Measurements from ENCODE around the gene RPAIN.

The RPAIN gene

GRCh38 chr17:5419959-5420653, at the start of gene RPAIN:
TSS of gene RPAIN (plus strand) at chr17:5420182. CDS start at chr17:5420211, 29 bp downstream.
- peak; percentile 90 for DNase-seq

DNA sequence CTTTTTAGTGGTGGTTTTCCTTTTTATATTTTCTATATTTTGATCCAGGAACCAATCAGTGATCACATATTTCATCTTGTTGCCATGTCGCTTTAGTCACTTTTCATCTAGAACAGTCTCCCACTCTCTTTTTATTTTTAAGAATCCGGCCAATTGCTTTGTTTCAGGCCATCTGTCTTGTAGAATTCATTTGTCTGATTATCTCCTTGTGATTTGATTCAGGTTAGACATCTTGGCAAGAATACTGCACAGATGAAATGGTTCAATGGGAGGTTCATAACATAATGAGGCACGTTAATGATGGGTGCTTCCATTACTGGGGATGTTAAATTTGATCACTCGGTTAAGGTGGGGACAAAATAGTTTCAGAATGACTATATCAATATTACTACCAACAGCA, 49.6 kb upstream of the RPAIN start:
- DNase-seq, result no peak

- DNase-seq, result no peak
Observed at GRCh38 chr17:5373112-5373511, 46.9 kb upstream of the RPAIN start.

DNA sequence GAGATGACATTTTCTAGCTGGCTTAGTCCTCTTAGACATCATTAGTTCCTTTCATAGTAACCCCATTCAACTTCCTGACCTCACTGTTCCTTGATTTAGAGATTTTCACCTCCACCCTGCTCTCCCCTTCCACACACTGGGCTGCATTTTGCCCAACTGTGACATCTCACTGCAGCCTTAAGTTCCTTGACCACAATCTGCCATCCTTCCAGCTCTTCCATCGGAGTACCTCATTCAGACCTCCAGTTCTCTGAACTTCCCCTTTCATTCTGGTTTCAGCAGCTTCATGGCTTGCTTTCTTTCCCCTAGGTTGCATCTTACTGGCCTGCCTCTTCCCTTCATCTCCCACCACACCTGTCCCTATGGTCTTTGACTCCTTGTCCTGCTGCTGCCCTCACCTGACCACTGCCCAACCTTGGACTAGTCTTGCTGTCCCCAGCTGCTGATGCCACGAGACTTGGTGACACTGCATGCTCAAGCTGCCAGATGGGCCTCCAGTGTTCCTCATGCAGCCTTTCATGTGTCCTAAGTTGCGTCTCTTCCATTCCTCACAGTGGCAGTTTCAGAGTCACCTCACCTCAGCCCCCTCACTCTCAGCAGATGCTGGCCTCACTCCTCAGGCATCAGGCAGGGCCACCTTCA, 41.3 kb upstream of the RPAIN start:
- no peak for DNase-seq

- DNase-seq, result no peak
Observed at GRCh38 chr17:5379351-5380107, 40.5 kb upstream of the RPAIN start.

- no peak for DNase-seq
Observed at GRCh38 chr17:5380491-5381135, 39.4 kb upstream of the RPAIN start.

- no peak for DNase-seq
Observed at GRCh38 chr17:5381542-5381941, 38.4 kb upstream of the RPAIN start.

DNA sequence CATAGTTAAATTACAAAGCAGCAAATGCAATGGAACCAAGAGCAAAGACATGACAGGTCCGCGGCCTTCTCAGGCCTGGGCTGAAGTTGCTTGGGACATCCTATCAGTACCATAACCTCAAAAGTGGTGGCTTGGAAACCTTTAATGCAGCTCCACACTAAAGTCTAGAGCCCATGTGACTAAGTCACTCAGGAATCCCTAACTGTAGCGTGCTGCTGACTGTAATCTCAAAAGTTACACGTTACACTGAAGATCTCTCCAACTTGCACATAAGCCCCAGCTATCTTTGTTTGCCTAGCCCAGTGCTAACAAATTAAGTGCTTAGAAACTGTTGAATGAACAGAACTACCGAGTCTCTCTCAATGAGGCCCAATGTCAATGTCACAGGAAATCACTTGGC, 28.3 kb upstream of the RPAIN start:
- no peak for DNase-seq

DNA sequence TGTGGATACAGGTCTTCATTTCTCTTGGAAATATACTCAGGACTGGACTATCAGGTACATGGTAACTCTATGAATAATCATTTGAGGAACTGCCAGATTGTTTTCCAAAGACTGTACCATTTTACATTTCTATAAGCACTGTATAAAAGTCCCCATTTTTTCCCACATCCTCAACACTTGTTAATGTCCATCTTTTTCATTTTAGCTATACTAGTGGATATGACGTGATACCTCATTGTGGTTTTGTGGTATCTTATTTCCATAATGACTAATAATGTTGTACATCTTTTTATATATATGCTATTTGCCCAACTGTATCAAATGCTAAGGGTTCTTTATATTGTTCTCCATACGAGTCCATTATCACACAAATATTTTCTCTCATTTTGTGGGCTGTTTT, 23.4 kb upstream of the RPAIN start:
- DNase-seq, result no peak

DNA sequence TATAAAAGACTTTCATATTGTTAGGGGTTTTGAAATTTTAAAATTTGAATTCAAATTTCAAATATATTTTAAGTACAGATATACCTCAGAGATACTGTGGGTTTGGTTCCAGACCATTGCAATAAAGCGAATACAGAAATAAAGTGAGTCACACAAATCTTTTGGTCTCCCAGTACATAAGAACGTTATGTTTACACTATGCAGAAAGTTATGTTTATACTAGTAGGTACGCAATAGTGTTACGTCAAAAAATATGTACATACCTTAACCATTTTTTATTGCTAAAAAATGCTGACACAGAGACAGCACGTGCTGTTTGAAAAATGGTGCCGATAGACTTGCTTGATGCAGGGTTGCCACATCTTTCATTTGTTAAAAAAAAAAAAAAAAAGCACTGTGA, 20.2 kb upstream of the RPAIN start:
- DNase-seq, result no peak

DNA sequence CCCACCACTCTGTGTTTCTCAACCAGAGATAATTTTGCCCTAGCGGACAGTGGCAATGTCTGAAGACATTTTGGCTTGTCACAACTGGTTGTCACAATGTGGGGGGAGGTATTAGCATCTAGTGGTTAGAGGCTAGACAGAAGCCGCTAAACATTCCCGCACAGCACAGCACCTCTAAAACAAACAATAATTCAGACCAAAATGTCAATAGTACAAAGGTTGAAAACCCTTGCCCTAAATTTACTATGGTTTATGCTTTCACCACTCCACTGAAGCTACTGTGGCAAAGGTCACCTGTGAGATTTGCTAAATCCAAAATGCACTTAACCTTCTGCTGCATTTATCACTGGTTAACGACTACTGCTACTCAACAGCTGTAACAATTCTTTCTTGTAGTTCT, 14.6 kb upstream of the RPAIN start:
- DNase-seq, result no peak

DNA sequence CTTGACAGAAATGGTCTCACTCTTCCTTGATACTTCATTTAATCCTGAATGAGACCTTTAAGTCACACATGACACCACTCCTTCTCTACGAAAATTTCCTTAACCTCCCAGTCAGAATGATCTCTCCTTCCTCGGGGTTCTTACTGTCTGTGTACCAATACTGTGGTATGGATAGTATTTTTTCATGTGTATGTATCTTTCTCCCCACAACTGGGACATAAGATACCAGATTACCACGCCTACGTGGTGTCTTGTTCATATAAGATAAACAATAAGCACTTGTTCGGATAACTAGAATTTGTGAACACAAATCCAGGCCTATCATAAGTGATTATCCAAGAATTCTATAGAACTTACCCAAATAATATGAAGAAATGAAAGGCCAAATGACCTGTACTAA, 11.8 kb upstream of the RPAIN start:
- DNase-seq, result no peak

- DNase-seq, result no peak
Observed at GRCh38 chr17:5410594-5411272, 9.2 kb upstream of the RPAIN start.

DNA sequence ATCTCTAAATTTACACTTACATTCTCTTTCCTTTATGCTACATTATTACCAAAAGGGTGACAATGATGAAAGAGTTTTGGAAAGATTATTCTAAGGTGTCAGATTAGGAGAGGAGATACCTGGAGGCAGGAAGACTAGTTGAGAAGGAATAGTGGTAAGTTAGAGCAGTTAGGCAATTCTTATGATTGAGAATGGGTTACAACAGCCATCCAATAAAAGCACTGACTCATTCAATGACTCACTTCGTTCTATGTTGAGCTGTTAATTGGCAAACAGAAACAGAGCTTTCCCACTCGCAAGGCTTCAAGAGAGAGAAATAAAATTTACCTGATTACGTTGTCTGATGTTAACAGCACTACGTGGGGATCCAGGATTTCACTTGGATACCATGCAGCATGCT, 6.3 kb upstream of the RPAIN start:
- no peak for DNase-seq

- no peak for DNase-seq
Observed at GRCh38 chr17:5416901-5417300, 3.1 kb upstream of the RPAIN start.

DNA sequence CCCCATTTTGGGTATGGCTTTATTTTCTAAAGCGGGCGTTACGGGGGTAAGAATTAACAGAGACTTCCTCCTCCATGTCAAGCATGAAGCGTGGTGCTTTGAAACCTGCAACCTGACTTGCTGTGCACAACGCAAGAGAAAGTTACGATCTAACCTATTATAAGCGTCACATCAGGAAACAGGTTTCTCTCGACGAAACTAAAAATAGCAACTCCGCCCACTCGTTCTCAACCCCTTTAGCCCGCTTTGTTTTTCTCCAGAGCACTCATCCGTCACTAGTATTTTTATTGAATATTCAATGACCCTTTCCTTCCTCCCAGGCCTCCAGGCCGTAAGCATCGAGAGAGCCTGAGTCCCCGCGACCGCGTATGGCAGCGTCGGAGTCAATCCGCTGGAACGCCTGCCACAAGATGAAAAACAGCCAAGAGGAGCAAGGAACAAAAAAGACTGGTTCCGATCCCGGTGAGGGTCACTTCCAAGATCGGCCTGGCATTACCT, 1.1 kb upstream of the RPAIN start:
- DNase-seq, result no peak

- DNase-seq, result peak; percentile 95
Observed at GRCh38 chr17:5419356-5419958, 525 bp upstream of the RPAIN start, which contains the start of gene NUP88. TSS of gene NUP88 (minus strand) at chr17:5419662. CDS start at chr17:5419650, 12 bp downstream.

GRCh38 chr17:5422505-5422904, 2.5 kb downstream of the RPAIN start:
- DNase-seq, result no peak

DNA sequence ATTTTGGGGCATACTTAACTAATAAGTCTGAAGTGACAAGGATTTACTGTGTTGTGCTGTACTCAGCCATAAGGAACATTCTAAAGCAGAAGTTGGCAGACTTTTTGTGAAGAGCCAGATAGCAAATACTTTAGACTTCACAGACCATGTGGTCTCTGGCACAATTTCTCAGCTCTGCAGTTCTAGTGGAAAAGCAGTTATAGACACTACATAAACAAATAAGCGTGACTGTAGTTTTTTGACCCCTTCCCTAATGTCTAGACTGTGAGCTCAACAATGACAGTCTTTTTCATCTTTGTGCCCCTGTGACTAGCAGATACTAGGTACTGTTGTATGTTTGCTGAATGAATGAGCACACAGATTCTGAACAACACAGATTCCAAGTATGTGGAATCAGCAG, 4.9 kb downstream of the RPAIN start:
- no peak for DNase-seq

- DNase-seq, result no peak
Observed at GRCh38 chr17:5425826-5426225, 5.8 kb downstream of the RPAIN start.

DNA sequence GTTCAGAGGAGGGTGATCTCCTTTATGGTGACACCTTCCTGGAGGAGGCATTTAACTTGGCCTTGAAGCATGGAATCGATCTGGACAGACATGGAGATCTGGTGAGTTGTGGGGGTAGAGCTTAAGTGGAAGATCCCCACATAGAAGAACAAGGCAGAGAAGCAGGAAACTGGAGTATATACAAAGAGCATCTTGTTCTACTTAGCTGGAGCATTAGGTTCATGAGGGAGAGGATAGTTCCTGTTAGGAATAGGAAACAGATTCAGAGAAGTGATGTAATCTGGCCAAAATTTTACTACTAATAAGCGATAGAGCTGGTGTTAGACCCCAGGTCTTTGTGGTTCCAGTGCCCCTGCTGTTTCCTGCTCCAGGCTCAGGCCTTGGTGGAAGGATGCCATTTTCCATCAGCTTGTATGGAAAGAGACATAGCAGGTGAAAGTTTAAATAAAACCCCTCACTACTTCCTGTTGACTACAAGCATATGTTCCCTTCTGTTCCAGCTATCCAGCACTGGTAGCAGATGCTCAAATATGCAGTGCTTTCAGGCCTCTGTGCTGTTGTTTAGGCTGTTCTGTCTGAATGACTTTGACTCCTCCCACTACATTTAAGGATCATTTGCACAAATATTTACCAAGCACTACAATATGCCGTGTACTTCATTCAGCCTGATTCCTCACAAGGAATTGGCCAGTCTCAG, 9.4 kb downstream of the RPAIN start:
- DNase-seq, result no peak
